AG04449 (cell line): ENCODE measurements around the gene SMURF2.

ENCODE experiments used
- CTCF ChIA-PET: fragments of 350-600 bp; formaldehyde crosslinking; extraction: SDS; loops from one replicate; lab custom pipeline; 2021; ENCODE audit warnings: antibody characterized with exemption; lab: Yijun Ruan, JAX
- POLR2A ChIA-PET: fragments of 400-600, 350-600 bp; formaldehyde crosslinking; extraction: SDS; loops from one replicate; lab custom pipeline; 2020; ENCODE audit warnings: antibody characterized with exemption, inconsistent platforms; lab: Yijun Ruan, JAX
- DNase-seq: peaks from one replicate; pipeline ENCODE4 v3.0.0-alpha.2; 2010; ENCODE audit warnings: low read depth, low spot score
- H3K4me3 ChIP-seq: 2 replicates; pipeline ENCODE4 v1.5.1; 2011; ENCODE audit warnings: low read depth, mild to moderate bottlenecking, control low read depth, low read length
- CTCF ChIP-seq: IDR thresholded peaks from one replicate; pipeline ENCODE4 v1.5.1; 2011; ENCODE audit warnings: mild to moderate bottlenecking, moderate library complexity, low read length, control low read depth, inconsistent platforms; ENCODE audit not compliant: insufficient read depth; ENCODE audit errors: missing control alignments

Gene SMURF2

GRCh38 chr17:64698725-64699124 lies 36.6 kb upstream of the SMURF2 start:
- CTCF ChIA-PET = interaction anchor here (1.0 kb wide), 1 partner anchor 10 kb away, joined by 4 read pairs; no protein-coding TSS in a partner anchor
- no peak for TF ChIP-seq CTCF
- DNase-seq = no peak
- no peak overlapping the region for H3K4me3 ChIP-seq
- POLR2A ChIA-PET = no interaction called here

GRCh38 chr17:64694207-64694606 lies 32.1 kb upstream of the SMURF2 start:
- no peak for TF ChIP-seq CTCF
- ChIA-PET POLR2A (no interaction called here), CTCF (no interaction called here)
- DNase-seq = no peak
- H3K4me3 ChIP-seq = no peak overlapping the region

DNA sequence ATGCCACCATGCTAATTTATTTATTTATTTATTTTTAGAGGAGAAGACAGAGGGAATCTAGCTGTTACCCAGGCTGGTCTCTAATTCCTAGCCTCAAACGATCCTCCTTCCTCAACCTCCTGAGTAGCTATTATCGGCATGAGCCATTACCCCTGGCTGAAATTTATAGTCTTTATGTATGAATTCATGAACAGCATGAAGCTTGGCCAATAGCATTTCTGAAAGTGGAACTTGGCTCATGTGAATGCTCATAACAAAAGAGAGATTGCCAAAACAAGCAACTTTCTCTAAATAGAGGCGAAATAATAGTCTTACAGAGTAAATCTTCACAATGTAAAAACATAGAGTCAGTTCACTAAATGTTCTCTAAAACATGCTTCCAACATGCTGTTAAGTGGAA lies 30.1 kb upstream of the SMURF2 start:
- no peak for DNase-seq
- no peak for TF ChIP-seq CTCF
- ChIA-PET POLR2A (no interaction called here), CTCF (interaction anchor here (0.9 kb wide), 1 partner anchor 11 kb away, joined by 3 read pairs; no protein-coding TSS in a partner anchor)
- H3K4me3 ChIP-seq = no peak overlapping the region

GRCh38 chr17:64689106-64689505 lies 27.0 kb upstream of the SMURF2 start:
- no peak overlapping the region for H3K4me3 ChIP-seq
- ChIA-PET POLR2A (no interaction called here), CTCF (interaction anchor here (0.8 to 1.2 kb wide), 4 partner anchors 9 to 50 kb away, joined by 3 to 4 read pairs (median 4); no protein-coding TSS in a partner anchor)
- TF ChIP-seq CTCF = no peak
- DNase-seq = no peak

- ChIA-PET CTCF (interaction anchor here (0.8 to 1.2 kb wide), 4 partner anchors 9 to 51 kb away, joined by 3 to 4 read pairs (median 4); no protein-coding TSS in a partner anchor), POLR2A (interaction anchor here (0.9 kb wide), 1 partner anchor 19 kb away, joined by 5 read pairs; no protein-coding TSS in a partner anchor)
- TF ChIP-seq CTCF = no peak
- no peak for DNase-seq
- H3K4me3 ChIP-seq = no peak overlapping the region
These were observed 26.4 kb upstream of the SMURF2 start for GRCh38 chr17:64688481-64688880.

- ChIA-PET CTCF (no interaction called here), POLR2A (interaction anchor here (0.9 kb wide), 1 partner anchor 19 kb away, joined by 5 read pairs; no protein-coding TSS in a partner anchor)
- no peak for TF ChIP-seq CTCF
- DNase-seq = no peak
- no peak overlapping the region for H3K4me3 ChIP-seq
These were observed 25.9 kb upstream of the SMURF2 start for GRCh38 chr17:64687961-64688360.
